Gastrocnemius medialis (tissue), 4 donors: ENCODE measurements around the gene UPP1. TPM values are rescaled to one million over a fixed set of nuclear protein-coding genes. Genes with fewer than 3 reads are reported as not detected.
"Not testable (repeated sequence)": the region's sequence is repeated elsewhere in the genome, so short reads cannot be mapped to it uniquely, and the experiment has no call there.

Experiments
- ATAC-seq, 2 donors: fragments of 150-250 bp; one replicate each; pipeline ENCODE4 v1.9.1; 2016
- DNase-seq, 2 donors: peaks; one replicate each; pipeline ENCODE4 v3.0.0-alpha.2; 2019
- H3K27ac ChIP-seq, 4 donors: fragments of 200-600 bp; sonication (generic); 1 replicate in 1 of 4; 2 replicates in 3 of 4; pipeline ENCODE4 v1.5.1; 2016 to 2018; ENCODE audit warnings: mild to moderate bottlenecking in 2 of 4, moderate library complexity in 1 of 4
- H3K27me3 ChIP-seq, 3 donors: fragments of 200-600 bp; sonication (generic) in 2 of 3; 1 replicate in 1 of 3; 2 replicates in 2 of 3; pipeline versions ENCODE4 v1.5.1 to v1.6.0; 2016 to 2019; ENCODE audit warnings: mild to moderate bottlenecking in 1 of 3, moderate library complexity in 1 of 3
- H3K36me3 ChIP-seq, 2 donors: fragments of 200-600 bp; sonication (generic) in 1 of 2; one replicate each; pipeline ENCODE4 v1.5.1; 2017 to 2018
- H3K4me1 ChIP-seq, 2 donors: fragments of 200-600 bp; sonication (generic) in 1 of 2; one replicate each; pipeline ENCODE4 v1.5.1; 2016 to 2017; ENCODE audit warnings: mild to moderate bottlenecking in 2 of 2
- H3K4me3 ChIP-seq, 4 donors: fragments of 200-600 bp; sonication (generic) in 3 of 4; 1 replicate in 1 of 4; 2 replicates in 3 of 4; pipeline ENCODE4 v1.5.1; 2016 to 2019; ENCODE audit warnings: mild to moderate bottlenecking in 2 of 4
- H3K9me3 ChIP-seq, 3 donors: fragments of 200-600 bp; sonication (generic) in 2 of 3; 1 replicate in 1 of 3; 2 replicates in 2 of 3; pipeline ENCODE4 v1.5.1; 2016 to 2019
- POLR2A ChIP-seq, 2 donors: fragments of 450-650 bp; IDR thresholded peaks; one replicate each; pipeline ENCODE4 v1.6.1; 2017; ENCODE audit warnings: antibody characterized with exemption in 2 of 2, mild to moderate bottlenecking in 2 of 2, moderate library complexity in 2 of 2
- in situ Hi-C, 4 donors: fragments of 200-750 bp; cut with MboI; loops; one replicate each; pipeline versions ENCODE4 v1.15.0 to v1.8.0; 2017; ENCODE audit warnings: low sequenced_read_pairs in 4 of 4
- intact Hi-C: fragments of 100-400 bp; cut with DNase I; formaldehyde crosslinking; loops from one replicate; pipeline ENCODE4 v1.15.1; 2023; ENCODE audit warnings: low total_unique reads
- total RNA-seq, 4 donors: library from RNA; depleted of rRNA; stranded (reverse); fragments of >200 nt; gene quantifications; one replicate each; pipeline versions ENCODE4 v1.1.0 to v1.2.3, GENCODE V29; 2016
- TF ChIP-seq, protein P1 (sequence below), 5 experiments: fragments of 450-650 bp in 3 of 5; fragments of 200-600 bp in 2 of 5; sonication (generic) in 2 of 5; IDR thresholded peaks in 4 of 5; conservative IDR thresholded peaks in 1 of 5; 1 replicate in 4 of 5; 2 replicates in 1 of 5; pipeline ENCODE4 v1.5.1; 2016 to 2019; ENCODE audit warnings: antibody characterized with exemption in 5 of 5, mild to moderate bottlenecking in 3 of 5, moderate library complexity in 3 of 5

Gene UPP1
- total RNA-seq, 4 donors from 2014 or later, result 1.7 to 7.1 (median 5.8) TPM

DNA sequence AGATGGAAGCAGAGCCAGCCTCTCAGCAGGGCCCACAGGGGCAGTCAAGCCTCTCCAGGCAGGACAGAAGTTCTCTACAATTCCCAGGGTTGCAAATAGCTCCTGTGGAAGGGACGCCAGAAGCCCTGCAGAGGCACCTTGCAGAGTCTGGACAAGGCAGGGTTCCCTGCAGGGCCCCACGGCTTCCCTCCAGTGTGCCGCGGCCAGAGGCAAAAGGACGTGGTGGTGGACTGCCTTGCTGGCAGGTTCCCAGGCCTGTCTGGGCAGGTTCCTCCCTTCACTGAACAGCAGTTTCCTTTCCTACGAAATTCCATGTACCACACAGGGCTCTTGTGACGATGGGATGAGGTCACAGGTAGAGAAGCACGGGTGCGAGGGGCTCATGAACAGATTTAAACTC lies 25.1 kb downstream of the UPP1 start:
- Histone ChIP-seq H3K27me3 (no peaks in the 10 kb centered on the region), H3K9me3 (no peaks in the 10 kb centered on the region), H3K4me1 (no peaks in the 10 kb centered on the region), H3K27ac (no peak overlapping the region), H3K36me3 (no peaks in the 10 kb centered on the region), H3K4me3 (no peak overlapping the region)
- ATAC-seq (no peak), DNase-seq (no peak)
- intact Hi-C loops (no loop called here), in situ Hi-C loops (loop anchor here in 1 of 4 donors (10.0 kb wide), 1 partner anchor 169 kb away; the partner anchor contains the start of gene PKD1L1)
- no peak for TF ChIP-seq POLR2A (IDR thresholded peaks at IDR 0.05)
- TF ChIP-seq, protein P1, sequence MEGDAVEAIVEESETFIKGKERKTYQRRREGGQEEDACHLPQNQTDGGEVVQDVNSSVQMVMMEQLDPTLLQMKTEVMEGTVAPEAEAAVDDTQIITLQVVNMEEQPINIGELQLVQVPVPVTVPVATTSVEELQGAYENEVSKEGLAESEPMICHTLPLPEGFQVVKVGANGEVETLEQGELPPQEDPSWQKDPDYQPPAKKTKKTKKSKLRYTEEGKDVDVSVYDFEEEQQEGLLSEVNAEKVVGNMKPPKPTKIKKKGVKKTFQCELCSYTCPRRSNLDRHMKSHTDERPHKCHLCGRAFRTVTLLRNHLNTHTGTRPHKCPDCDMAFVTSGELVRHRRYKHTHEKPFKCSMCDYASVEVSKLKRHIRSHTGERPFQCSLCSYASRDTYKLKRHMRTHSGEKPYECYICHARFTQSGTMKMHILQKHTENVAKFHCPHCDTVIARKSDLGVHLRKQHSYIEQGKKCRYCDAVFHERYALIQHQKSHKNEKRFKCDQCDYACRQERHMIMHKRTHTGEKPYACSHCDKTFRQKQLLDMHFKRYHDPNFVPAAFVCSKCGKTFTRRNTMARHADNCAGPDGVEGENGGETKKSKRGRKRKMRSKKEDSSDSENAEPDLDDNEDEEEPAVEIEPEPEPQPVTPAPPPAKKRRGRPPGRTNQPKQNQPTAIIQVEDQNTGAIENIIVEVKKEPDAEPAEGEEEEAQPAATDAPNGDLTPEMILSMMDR (IDR thresholded peaks at IDR 0.05 in 4 of 5, conservative IDR thresholded peaks at IDR 0.05 in 1 of 5), result no peak

DNA sequence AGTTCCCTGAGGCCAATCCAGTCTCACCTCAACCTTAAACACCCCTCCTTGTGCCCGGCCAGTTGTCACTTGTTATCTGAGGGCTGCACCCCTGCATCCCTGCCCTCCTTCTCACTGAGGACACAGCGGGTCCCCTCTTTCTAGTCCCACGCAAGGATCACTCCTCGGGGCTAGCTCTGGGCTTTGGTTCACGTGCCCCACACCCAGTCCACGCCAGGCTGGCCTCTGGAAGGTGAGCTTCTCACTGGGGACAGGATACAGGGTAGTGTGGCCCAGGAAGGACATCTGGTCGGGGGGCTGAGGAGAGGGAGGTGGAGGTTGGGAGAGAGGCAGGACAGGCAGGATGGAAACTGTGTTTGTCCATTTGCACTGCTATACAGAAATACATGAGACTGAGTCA lies 25.5 kb downstream of the UPP1 start:
- DNase-seq (no peak), ATAC-seq (no peak)
- Histone ChIP-seq H3K4me1 (no peaks in the 10 kb centered on the region), H3K4me3 (no peak overlapping the region), H3K27me3 (no peaks in the 10 kb centered on the region), H3K36me3 (no peaks in the 10 kb centered on the region), H3K27ac (no peak overlapping the region), H3K9me3 (no peaks in the 10 kb centered on the region)
- intact Hi-C loops (no loop called here), in situ Hi-C loops (loop anchor here in 1 of 4 donors (10.0 kb wide), 1 partner anchor 170 kb away; the partner anchor contains the start of gene PKD1L1)
- TF ChIP-seq, protein P1 (IDR thresholded peaks at IDR 0.05 in 4 of 5, conservative IDR thresholded peaks at IDR 0.05 in 1 of 5), result no peak
- TF ChIP-seq POLR2A (IDR thresholded peaks at IDR 0.05), result no peak

GRCh38 chr7:48116043-48116442 lies 27.0 kb downstream of the UPP1 start:
- H3K4me1 ChIP-seq, result no peaks in the 10 kb centered on the region
- no peaks in the 10 kb centered on the region for H3K27me3 ChIP-seq
- no peaks in the 10 kb centered on the region for H3K36me3 ChIP-seq
- no peak for DNase-seq
- no peak overlapping the region for H3K4me3 ChIP-seq
- no peak for TF ChIP-seq POLR2A (IDR thresholded peaks at IDR 0.05)
- TF ChIP-seq, protein P1 (IDR thresholded peaks at IDR 0.05 in 4 of 5, conservative IDR thresholded peaks at IDR 0.05 in 1 of 5), result no peak
- intact Hi-C loops, result no loop called here
- H3K9me3 ChIP-seq, result no peaks in the 10 kb centered on the region
- no peak overlapping the region for H3K27ac ChIP-seq
- in situ Hi-C loops, result loop anchor here in 2 of 4 donors (5.0 to 10.0 kb wide), 2 partner anchors 169 to 171 kb away; partner anchors contain the start of gene PKD1L1 (in 2 of the 2)
- ATAC-seq, result no peak

GRCh38 chr7:48118041-48118440 lies 29.0 kb downstream of the UPP1 start:
- no peak overlapping the region for H3K27ac ChIP-seq
- no peaks in the 10 kb centered on the region for H3K9me3 ChIP-seq
- intact Hi-C loops, result no loop called here
- H3K27me3 ChIP-seq, result no peaks in the 10 kb centered on the region
- H3K4me1 ChIP-seq, result no peaks in the 10 kb centered on the region
- H3K4me3 ChIP-seq, result no peak overlapping the region
- no peak for DNase-seq
- TF ChIP-seq POLR2A (IDR thresholded peaks at IDR 0.05), result no peak
- TF ChIP-seq, protein P1 (IDR thresholded peaks at IDR 0.05 in 4 of 5, conservative IDR thresholded peaks at IDR 0.05 in 1 of 5), result no peak
- no peak for ATAC-seq
- no peaks in the 10 kb centered on the region for H3K36me3 ChIP-seq
- in situ Hi-C loops, result loop anchor here in 2 of 4 donors (5.0 to 10.0 kb wide), 2 partner anchors 171 to 173 kb away; partner anchors contain the start of gene PKD1L1 (in 2 of the 2)

- H3K4me3 ChIP-seq, H3K4me1 ChIP-seq, ATAC-seq, H3K36me3 ChIP-seq, in situ Hi-C loops, DNase-seq, H3K27me3 ChIP-seq, H3K27ac ChIP-seq, intact Hi-C loops, H3K9me3 ChIP-seq: not testable (repeated sequence)
These were observed 31.5 kb downstream of the UPP1 start for GRCh38 chr7:48120536-48120935.
